K562 (cell line): ENCODE data around the gene ZNF335.

Source experiments
- NFE2L1 ChIP-seq: fragments of 450-650 bp; IDR thresholded peaks from 2 replicates; pipeline ENCODE4 v1.6.1; 2016; ENCODE audit warnings: missing genetic modification characterization, low read depth, mild to moderate bottlenecking, missing compliant biosample characterization, moderate library complexity, borderline replicate concordance
- SP2 ChIP-seq: IDR thresholded peaks from 2 replicates; pipeline ENCODE4 v1.6.1; 2011; ENCODE audit warnings: mild to moderate bottlenecking, low read depth, low read length, moderate library complexity; ENCODE audit not compliant: poor library complexity, severe bottlenecking; ENCODE audit errors: extremely low read depth
- TF ChIP-seq, protein P1 (sequence below), 3 experiments: IDR thresholded peaks in 2 of 3; conservative IDR thresholded peaks in 1 of 3; 2 replicates each; pipeline ENCODE4 v1.5.1; 2011 to 2012; ENCODE audit warnings: low read length in 3 of 3, mild to moderate bottlenecking in 3 of 3, control low read depth in 2 of 3, improper control_type of control experiment in 1 of 3, inconsistent platforms in 1 of 3, low read depth in 1 of 3, mixed read lengths in 1 of 3, moderate library complexity in 1 of 3; ENCODE audit not compliant: insufficient read depth in 2 of 3

DNA sequence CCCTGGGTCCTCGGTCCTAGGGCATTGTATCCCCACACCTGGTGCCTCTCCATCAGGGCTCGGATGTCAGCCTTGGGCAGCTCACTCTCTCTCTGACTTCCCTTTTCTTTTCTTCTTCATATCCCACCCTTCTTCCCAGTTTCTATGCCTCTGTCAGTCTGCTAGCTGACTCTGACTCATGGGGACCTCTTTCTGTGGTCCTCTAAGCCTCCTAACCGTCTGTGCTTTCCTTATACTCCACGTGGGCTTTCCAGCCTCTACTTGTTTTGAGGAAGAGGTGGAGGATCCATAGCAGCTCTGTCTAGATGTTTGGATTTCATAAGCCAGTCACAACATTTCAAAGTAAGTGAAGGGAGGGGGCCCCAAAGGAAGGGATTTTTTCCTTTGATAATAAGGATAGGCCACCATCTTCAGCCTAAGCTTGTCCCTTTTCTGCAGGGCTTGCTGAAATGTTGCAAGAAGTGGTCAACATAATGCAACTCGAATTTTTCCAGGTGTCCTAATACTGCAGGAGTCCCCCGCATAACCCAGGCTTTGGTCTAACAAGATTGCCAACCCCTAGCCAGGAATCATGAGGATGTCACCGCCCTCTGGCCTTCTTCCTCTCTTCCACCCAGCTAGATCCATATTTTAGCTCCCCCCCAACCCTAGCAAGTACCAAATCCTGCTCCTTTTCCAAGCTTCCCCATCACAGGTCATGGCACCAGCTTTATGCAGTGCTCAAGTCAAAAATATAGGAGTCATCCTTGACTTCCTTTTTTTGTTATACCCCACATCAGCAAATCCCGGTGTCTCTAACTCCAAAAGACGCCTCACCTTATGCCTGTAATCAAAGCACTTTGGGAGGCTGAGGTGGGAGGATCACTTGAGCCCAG lies 51.3 kb downstream of the ZNF335 start:
- TF ChIP-seq NFE2L1 (no peak), SP2 (no peak)
- TF ChIP-seq, protein P1, sequence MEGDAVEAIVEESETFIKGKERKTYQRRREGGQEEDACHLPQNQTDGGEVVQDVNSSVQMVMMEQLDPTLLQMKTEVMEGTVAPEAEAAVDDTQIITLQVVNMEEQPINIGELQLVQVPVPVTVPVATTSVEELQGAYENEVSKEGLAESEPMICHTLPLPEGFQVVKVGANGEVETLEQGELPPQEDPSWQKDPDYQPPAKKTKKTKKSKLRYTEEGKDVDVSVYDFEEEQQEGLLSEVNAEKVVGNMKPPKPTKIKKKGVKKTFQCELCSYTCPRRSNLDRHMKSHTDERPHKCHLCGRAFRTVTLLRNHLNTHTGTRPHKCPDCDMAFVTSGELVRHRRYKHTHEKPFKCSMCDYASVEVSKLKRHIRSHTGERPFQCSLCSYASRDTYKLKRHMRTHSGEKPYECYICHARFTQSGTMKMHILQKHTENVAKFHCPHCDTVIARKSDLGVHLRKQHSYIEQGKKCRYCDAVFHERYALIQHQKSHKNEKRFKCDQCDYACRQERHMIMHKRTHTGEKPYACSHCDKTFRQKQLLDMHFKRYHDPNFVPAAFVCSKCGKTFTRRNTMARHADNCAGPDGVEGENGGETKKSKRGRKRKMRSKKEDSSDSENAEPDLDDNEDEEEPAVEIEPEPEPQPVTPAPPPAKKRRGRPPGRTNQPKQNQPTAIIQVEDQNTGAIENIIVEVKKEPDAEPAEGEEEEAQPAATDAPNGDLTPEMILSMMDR (IDR thresholded peaks at IDR 0.05 in 2 of 3, conservative IDR thresholded peaks at IDR 0.05 in 1 of 3; ENCODE audit: insufficient read depth in 2 of 3, low read depth in 1 of 3, low read length in 3 of 3), result no peak
